Mesenteric fat pad (tissue), 1 donor: Measurements from ENCODE around the gene ADGRD1. TPM values are rescaled to one million over a fixed set of nuclear protein-coding genes. Genes with fewer than 3 reads are reported as not detected.
"Not testable (repeated sequence)": the region's sequence is repeated elsewhere in the genome, so short reads cannot be mapped to it uniquely, and the experiment has no call there.

ENCODE experiments used
- DNase-seq: peaks from one replicate; pipeline ENCODE4 v3.0.0-alpha.2; 2020; ENCODE audit warnings: low spot score
- total RNA-seq: library from RNA; stranded (reverse); fragmentation: NEBNext Ultra II Directional; extraction: Animal tissue kit (Norgen Biotek cat#: 25700); gene quantifications from one replicate; pipeline ENCODE4 v1.2.1, GENCODE V29; 2021
- donor health status: DM: yes; HTN: yes; CAD: no.

ADGRD1 gene
- total RNA-seq, 1 donor from 2014 or later: 28.5 TPM

GRCh38 chr12:131113568-131114270, 160.0 kb downstream of the ADGRD1 start:
- no peak for DNase-seq

GRCh38 chr12:131114271-131114670, 160.6 kb downstream of the ADGRD1 start:
- no peak for DNase-seq

GRCh38 chr12:131114942-131115584, 161.4 kb downstream of the ADGRD1 start:
- DNase-seq: no peak

GRCh38 chr12:131115766-131116467, 162.2 kb downstream of the ADGRD1 start:
- DNase-seq: no peak

GRCh38 chr12:131116468-131117117, 162.9 kb downstream of the ADGRD1 start:
- DNase-seq: no peak

GRCh38 chr12:131117438-131118245, 163.9 kb downstream of the ADGRD1 start:
- no peak for DNase-seq

GRCh38 chr12:131118371-131118770, 164.7 kb downstream of the ADGRD1 start:
- no peak for DNase-seq

- not testable (repeated sequence) for DNase-seq
Observed at GRCh38 chr12:131119345-131119744, 165.6 kb downstream of the ADGRD1 start.

GRCh38 chr12:131119936-131120335, 166.2 kb downstream of the ADGRD1 start:
- no peak for DNase-seq

- peak; percentile 51 for DNase-seq
Observed at GRCh38 chr12:131120831-131121271, 167.1 kb downstream of the ADGRD1 start.

GRCh38 chr12:131121705-131122405, 168.1 kb downstream of the ADGRD1 start:
- peak; percentile 81 for DNase-seq

GRCh38 chr12:131122631-131123030, 168.9 kb downstream of the ADGRD1 start:
- DNase-seq: peak; percentile 45

- DNase-seq: peak; percentile 83
Observed at GRCh38 chr12:131123817-131124216, 170.1 kb downstream of the ADGRD1 start.

- DNase-seq: peak; percentile 18
Observed at GRCh38 chr12:131124487-131125280, 171.0 kb downstream of the ADGRD1 start.

- no peak for DNase-seq
Observed at GRCh38 chr12:131126662-131127173, 173.0 kb downstream of the ADGRD1 start.

- DNase-seq: peak; percentile 55
Observed at GRCh38 chr12:131128556-131128955, 174.8 kb downstream of the ADGRD1 start.

GRCh38 chr12:131128966-131129619, 175.4 kb downstream of the ADGRD1 start:
- peak; percentile 62 for DNase-seq

GRCh38 chr12:131129839-131130238, 176.1 kb downstream of the ADGRD1 start:
- peak; percentile 57 for DNase-seq
